HK-2 (cell line): ENCODE measurements around the gene ANKRD11.
"Not testable (repeated sequence)": the region's sequence is repeated elsewhere in the genome, so short reads cannot be mapped to it uniquely, and the experiment has no call there.

Source experiments
- DNase-seq: peaks from one replicate; pipeline ENCODE4 v3.0.0-alpha.2; 2018; ENCODE audit not compliant: unreplicated experiment

Gene ANKRD11

GRCh38 chr16:89402962-89403361 lies 87.4 kb downstream of the ANKRD11 start:
- DNase-seq = no peak

DNA sequence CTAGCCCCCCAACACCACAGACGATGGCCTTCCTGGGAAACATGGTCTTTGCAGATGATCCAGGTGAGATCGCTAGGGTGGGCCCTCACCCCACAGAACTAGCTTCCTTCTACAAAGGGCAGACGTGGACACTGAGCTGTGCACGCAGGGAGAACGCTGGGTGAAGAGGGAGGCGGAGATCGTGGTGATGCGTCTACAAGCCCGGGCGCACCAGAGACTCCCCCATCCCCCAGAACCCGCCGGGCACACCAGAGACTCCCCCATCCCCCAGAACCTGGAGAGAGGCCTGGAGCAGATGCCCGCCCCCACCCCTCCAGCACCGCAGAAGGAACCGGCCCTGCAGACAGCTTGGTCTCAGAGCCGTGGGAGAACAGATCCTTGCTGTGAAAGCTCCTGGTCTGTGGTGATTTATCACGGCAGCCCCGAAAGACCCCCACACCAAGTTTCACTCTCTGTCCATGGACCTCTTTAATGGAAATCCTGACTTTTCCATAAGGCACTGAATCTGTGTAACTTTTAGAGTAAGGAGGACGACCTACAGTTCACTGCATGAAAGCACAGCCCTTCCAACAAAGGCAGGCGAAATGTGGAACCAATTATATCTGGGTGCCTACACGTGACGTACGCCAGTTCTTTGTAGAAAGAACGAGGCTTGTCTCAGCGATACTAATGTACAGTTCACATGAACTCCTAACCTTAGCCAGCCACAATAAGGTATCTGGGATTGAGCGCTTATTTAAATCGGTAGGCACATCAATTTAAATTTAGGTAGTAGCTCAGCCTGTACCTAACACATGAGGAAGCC lies 88.5 kb downstream of the ANKRD11 start:
- DNase-seq = no peak

DNA sequence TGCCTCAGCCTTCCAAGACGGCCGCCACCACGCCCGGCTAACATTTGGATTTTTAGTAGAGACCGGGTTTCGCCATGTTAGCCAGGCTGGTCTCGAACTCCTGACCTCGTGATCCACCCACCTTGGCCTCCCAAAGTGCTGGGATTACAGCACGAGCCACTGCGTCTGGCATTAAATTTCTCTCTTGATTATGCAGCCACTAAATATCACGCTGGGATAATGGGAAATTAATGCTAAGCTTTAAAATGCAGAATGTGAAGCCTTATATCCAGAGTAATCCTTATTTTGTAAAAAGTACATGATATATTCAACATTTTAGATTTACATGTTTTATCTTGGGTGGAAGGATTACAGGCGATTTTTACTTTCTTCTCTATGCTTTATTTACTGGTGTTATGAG lies 89.2 kb downstream of the ANKRD11 start:
- no peak for DNase-seq

- DNase-seq = no peak
These were observed 89.6 kb downstream of the ANKRD11 start for GRCh38 chr16:89400740-89401139.

- no peak for DNase-seq
These were observed 91.4 kb downstream of the ANKRD11 start for GRCh38 chr16:89398924-89399323.

DNA sequence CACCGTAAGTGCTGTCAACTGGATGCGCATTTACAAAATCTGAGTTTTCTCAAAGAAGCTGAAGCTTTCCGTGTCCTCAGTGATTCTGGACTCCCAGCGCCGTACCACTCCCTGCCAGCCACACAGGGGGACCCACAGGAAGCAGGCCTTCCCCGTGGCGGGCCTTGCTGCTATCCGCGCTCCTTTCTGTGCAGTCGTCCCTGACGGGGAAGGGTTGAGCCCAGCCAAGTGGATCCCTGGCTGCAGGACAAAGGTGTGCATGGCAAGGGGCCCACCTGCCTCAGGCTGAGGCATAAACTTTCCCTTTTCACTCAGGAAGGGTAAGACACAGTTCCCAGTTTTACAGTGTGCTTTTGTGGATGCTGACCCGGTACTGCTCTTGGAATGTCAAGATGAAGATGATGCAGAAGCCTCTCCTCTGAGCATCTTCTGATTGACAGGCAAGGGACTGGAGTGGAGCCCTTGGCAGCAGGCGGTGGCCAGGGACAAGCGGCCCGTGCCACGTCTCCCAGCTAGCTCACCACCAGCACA lies 93.0 kb downstream of the ANKRD11 start:
- DNase-seq = no peak

DNA sequence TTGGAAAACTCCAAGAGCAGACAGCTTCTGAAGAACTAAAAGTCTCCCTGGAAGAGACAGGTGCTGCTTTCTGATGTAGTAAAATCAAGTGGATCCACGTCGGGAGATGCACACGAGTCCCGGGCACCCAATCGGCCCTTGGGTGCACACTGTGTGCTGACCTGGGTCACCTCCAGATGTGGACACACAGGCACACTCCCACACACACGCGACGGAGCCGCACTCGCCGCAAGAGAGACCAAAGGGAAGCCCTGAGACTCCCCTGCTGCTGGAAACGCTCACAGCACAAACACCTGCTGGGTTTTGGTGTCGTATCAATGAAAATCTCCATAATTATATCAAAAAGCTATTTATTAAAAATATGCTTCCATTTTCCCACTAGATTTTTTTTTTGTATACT lies 94.2 kb downstream of the ANKRD11 start:
- no peak for DNase-seq

DNA sequence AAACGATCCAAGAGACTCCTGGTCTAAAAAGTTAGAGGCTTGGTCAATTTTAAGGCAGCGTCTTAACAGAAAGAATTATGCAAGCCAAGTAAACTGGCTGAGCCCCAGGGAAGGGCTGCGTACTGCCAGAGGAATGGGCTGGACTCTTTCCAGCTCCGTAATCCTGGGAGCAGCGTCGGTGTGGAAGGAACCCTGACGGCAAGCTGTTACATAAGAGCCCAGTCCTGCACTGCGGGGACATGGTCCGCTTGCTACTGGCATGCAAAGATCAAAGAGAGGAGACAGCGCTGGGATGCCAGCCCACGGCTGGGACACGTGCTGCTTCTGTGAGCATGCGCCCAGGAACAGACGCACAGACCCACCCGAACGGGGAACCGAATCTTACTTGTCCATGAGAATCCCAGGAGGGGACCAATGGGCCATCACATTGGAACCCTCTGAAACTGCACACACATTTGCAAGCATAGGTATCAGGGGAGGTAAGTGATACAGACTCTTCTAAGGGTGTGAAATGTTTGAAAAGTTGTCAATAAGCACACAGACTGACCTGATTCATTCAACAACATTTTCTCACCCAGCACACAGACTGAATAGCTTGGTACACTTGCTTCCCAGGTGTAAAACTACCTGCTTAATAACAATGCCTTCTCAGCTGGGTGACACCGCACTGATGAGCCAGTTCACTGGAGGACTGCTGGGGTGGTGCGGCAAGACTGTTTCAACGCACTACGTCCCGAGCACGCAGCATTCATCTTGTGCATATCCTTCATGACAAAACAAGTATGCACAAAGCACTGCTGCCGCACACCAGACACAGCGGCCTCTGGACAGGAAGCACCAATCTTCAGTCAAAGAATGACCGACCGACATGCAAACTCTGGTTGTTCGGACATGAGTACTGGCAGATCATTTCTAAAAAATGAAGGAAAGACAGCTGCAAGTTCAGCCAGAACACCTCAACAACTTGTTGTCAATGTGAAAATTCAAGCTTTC lies 94.9 kb downstream of the ANKRD11 start:
- peak; percentile 83 for DNase-seq

DNA sequence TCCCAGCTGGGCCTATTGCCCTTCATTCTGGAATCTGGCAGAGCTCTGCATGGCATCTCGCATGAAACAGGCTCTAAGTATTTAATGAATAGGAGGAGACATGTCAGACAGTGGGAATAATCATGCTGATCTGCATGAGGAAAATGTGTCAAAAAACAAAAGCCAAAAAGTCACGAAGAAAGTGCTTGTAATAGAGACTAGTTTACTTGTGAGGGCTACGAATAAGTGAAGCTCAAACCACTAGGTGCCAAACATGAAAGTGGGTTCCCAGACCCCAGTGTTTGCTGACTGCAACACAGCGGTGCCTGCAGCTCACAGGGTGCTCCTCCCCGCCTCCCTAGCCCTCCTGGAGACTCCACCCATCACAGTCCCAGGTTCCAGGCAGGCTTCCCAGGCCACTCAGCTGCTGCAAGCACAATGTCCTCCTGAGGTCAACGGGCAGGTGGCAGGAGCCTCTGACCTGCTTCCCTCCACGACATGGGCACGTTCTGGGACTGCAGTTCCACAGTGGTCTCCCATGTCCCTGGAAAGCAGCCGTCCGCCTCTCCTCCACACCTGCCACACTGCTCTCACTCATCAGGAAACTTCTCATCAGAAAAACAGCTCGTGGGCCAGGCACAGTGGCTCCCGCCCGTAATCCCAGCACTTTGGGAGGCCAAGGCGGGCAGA lies 96.5 kb downstream of the ANKRD11 start:
- DNase-seq = no peak

GRCh38 chr16:89392881-89393737 lies 97.3 kb downstream of the ANKRD11 start:
- DNase-seq = no peak

GRCh38 chr16:89390224-89390583 lies 100.2 kb downstream of the ANKRD11 start:
- not testable (repeated sequence) for DNase-seq

- DNase-seq = not testable (repeated sequence)
These were observed 100.7 kb downstream of the ANKRD11 start for GRCh38 chr16:89389504-89390223.

- DNase-seq = no peak
These were observed 101.8 kb downstream of the ANKRD11 start for GRCh38 chr16:89388536-89388935.

- DNase-seq = no peak
These were observed 103.8 kb downstream of the ANKRD11 start for GRCh38 chr16:89386306-89387185.

- no peak for DNase-seq
These were observed 104.6 kb downstream of the ANKRD11 start for GRCh38 chr16:89385712-89386111.

- no peak for DNase-seq
These were observed 106.1 kb downstream of the ANKRD11 start for GRCh38 chr16:89384282-89384681.

DNA sequence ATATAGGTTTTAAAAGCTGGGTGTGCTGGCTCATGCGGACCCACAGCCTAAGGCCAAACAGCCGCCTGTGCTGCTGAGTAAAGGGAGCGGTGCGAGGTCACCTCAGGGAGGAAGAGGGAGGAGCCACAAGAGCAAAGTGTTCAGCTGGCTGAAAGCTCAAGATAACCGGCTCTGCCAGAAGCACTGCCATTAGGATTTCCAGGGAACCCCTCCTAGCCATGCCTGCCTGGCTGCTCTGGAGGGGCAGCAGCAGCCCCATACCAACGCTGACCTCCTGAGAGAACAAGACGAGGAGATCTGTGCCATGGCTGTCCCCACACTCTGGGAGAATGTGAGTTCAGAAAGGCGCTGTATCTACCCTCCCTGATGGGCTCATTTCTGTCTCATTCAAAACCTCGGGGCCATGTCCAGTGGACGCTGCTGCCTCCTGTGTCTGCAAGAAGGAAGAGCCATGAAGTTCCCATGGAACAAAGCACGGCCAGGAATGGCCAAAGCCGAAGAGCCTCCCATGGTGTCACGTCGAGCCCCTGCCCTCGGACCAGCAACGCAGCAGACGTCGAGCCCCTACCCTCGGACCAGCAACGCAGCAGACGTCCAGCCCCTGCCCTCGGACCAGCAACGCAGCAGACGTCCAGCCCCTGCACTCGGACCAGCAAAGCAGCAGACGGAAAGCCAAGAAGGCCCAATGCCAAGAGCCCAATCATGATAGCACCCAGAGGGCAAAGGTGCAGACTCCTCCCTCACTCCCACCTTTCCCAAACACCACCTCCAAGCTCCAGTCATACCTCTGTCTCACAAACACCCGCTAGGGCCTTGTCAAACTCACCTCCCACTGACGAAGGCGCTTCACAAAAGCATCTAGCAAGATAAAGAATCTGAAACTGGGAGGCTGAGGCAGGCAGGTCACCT lies 107.0 kb downstream of the ANKRD11 start:
- peak; percentile 14 for DNase-seq

GRCh38 chr16:89382555-89382954 lies 107.8 kb downstream of the ANKRD11 start:
- not testable (repeated sequence) for DNase-seq
